22Rv1 (cell line): ENCODE data around the gene ZNF710.
A peak's percentile ranks its signal among the peaks of the same experiment; 100 is the strongest.

Source experiments
- H3K27ac ChIP-seq: fragments of 450-650 bp; 2 replicates; pipeline ENCODE4 v1.5.1; 2017
- ZFX ChIP-seq: fragments of 450-650 bp; IDR thresholded peaks from 2 replicates; pipeline ENCODE4 v1.6.1; 2017; ENCODE audit warnings: antibody characterized with exemption, borderline replicate concordance
- TF ChIP-seq, protein P1 (sequence below): fragments of 450-650 bp; IDR thresholded peaks from 2 replicates; pipeline ENCODE4 v1.5.1; 2017; ENCODE audit warnings: mild to moderate bottlenecking

ZNF710 gene

DNA sequence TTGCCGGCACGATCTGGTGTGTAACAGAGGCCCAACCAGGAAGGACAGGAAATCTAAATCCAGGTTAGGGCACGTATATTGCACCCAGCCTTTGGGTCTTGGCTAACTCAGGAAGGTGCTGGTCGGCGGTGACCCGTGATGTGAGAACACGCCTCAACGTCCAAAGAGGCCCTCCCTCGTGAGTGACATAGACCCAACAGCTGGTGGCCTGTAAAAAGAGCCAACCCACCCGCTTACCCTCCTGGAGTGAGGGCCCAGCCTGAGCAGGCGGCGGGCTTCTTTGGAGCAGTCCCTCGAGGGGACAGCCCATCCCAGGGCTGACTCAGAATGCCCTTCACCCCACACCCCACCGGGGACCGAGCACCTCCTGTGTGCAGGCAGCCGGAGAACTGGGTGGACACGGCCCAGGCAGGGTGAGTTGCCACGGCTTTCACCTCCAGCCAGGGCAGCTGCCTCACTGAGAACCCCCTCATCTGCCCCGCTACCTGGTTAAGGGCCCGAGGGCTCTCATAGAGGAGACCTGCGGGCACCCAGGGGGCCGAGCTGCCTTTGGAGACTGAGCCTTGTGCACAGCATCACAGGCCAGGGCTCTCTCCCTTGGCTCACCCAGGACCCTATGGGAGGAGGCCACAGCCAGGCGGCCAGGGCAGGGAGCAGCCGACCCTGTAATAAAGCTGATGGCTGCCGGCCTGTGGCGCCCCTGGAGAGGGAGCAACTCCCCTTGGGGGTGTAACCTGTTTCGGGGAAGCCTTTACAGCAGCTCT, 41.8 kb downstream of the ZNF710 start:
- TF ChIP-seq ZFX = no peak
- TF ChIP-seq, protein P1, sequence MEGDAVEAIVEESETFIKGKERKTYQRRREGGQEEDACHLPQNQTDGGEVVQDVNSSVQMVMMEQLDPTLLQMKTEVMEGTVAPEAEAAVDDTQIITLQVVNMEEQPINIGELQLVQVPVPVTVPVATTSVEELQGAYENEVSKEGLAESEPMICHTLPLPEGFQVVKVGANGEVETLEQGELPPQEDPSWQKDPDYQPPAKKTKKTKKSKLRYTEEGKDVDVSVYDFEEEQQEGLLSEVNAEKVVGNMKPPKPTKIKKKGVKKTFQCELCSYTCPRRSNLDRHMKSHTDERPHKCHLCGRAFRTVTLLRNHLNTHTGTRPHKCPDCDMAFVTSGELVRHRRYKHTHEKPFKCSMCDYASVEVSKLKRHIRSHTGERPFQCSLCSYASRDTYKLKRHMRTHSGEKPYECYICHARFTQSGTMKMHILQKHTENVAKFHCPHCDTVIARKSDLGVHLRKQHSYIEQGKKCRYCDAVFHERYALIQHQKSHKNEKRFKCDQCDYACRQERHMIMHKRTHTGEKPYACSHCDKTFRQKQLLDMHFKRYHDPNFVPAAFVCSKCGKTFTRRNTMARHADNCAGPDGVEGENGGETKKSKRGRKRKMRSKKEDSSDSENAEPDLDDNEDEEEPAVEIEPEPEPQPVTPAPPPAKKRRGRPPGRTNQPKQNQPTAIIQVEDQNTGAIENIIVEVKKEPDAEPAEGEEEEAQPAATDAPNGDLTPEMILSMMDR = no peak
- H3K27ac ChIP-seq = no peak overlapping the region

DNA sequence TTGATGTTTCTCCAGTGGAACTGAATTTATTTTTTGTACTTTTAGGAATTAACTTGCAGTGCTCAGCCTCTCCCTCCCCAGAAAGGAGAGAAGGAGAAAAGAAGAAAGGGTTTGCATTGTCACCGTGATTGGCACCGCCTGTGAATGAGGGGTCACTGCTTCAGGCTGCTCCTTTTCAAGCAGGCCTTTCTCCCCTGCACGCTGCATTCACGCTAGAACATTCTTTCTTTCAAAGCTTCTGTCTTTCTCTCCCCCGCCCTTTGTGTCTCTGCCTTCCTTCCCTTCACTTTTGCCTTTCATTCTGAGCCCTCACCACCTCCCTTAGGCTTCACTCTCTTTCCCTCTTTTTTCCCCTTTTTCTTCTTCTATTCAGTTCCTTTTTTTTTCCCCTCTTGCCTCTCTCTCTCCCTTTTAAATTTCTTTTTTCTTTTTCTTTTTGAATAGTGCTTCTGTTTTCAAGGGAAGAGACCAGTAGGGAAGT, 42.4 kb downstream of the ZNF710 start:
- TF ChIP-seq, protein P1 = no peak
- no peak for TF ChIP-seq ZFX
- no peak overlapping the region for H3K27ac ChIP-seq

DNA sequence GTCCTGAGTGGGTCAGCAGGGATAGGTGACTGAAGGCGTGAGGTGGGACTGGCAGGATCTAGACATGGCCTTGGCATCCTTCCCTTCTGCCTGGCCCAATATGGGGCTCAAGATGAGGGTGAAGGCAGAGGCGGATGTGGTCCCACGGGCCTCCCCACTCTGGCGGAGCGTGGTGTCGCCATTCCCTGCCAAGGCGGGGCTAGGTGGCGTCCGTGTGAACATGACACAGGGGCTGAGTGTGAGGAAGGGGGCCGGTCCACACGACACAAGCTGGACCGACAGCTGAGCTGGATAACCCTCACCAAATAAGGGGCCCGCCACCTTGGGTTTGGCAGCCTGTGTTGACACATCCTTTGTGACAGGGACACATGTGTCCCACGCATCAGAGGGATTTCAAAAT, 43.1 kb downstream of the ZNF710 start:
- H3K27ac ChIP-seq = no peak overlapping the region
- TF ChIP-seq ZFX = no peak
- TF ChIP-seq, protein P1 = no peak

DNA sequence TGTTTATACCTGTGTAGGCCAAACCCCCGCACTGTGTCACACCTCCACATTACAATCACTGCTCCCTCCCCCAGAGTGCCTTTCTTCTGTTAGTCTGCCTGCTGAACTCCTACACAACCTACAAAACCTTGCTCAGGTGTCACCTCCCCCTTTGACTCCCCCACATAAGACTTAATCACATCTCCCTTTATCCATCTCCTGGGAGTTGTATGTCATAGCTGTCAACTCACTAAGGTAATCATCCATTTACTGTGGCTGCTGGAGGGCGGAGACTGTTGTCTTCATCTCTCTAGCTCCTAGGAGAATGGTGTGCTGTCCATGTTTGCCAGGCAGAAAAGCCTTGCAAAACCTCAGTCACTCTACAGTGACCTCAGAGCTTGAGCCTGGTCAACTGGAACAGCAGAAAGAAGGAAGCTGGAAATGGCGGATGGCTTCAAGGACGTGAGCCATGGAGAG, 43.8 kb downstream of the ZNF710 start:
- no peak for TF ChIP-seq ZFX
- TF ChIP-seq, protein P1 = no peak
- no peak overlapping the region for H3K27ac ChIP-seq

DNA sequence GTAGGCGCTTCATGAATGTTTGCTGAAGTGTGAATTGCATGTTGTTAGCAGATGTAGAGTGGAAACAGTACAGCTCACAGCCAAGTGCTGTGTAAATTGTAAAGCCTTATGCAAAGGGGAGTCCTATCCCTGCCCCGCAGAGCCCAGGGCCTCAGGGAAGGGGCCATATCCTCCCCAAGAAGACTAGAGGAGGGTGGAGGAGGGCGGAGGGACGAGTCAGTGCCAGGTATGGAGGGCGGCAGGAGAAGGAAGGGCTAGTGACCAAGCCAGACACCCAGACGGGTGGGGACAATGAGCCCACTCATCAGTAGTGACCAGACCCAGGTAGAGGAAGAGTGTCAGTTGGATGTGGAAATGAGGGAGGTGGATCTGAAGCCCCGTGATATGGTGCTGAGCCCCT, 45.2 kb downstream of the ZNF710 start:
- peak overlapping the region; percentile 70 for H3K27ac ChIP-seq
- TF ChIP-seq, protein P1 = no peak
- TF ChIP-seq ZFX = no peak

DNA sequence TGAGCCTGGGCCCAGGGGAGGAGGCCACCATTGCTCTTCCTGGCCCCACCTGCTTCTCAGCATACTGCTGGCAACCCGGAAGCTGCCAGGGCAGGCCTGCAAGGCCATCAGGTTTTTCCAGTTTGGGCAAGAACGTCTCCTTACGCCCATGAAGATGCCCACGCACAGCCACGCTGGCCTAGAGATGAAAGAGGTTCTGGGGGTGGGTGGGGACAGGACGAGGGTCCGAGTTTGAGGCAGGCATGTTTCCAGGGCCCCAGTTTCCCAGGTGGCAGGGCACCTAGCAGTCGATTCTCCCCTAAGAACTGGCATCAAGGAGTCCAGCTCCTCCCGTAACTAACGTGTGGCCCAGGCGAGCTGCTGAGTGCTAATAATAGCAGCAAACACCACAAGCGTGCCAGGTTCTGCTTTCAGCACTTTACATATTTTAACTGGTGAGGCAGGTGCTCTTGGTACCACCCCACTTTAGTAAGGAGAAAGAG, 45.8 kb downstream of the ZNF710 start:
- peak overlapping the region; percentile 70 for H3K27ac ChIP-seq
- no peak for TF ChIP-seq ZFX
- TF ChIP-seq, protein P1 = no peak

DNA sequence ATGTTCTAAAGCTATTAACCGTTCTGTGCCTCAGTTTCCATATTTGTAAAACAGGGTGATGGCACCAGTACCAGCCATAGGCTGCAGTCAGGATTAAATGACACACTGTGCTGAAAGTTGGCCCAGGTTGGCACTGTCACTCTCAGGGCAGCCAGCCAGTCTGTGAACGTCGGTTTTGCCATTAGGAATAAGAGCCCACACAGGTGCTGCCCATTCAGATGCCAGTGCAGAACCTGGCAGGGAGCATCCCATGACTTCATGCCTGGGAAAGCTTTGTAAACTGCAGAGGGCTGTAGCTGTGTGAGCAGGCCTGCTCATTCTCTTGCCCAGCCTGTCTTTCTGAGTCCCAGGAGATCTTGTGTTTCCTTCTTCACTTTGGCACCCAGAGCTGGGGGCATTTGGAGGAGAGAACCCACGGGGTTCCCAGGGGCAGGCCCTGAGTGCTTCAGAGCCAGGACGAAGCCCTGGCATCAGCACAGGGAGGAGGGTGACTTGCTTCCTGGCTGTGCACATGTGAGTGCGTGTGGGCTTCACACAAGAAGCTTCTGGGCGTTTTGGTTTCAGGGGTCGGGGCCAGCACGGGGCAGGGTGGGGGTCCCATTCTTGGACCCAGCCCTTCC, 46.9 kb downstream of the ZNF710 start:
- TF ChIP-seq, protein P1 = no peak
- no peak for TF ChIP-seq ZFX
- peak overlapping the region; percentile 70 for H3K27ac ChIP-seq
